Fibroblast of skin of back (primary cell): ENCODE data around the gene IRF1. TPM values are rescaled to one million over a fixed set of nuclear protein-coding genes. Genes with fewer than 3 reads are reported as not detected.
"Not testable (repeated sequence)": the region's sequence is repeated elsewhere in the genome, so short reads cannot be mapped to it uniquely, and the experiment has no call there.

Source experiments
- DNase-seq: peaks from one replicate; pipeline ENCODE4 v3.0.0-alpha.2; 2013
- polyA plus RNA-seq, 2 experiments: library from polyadenylated mRNA; unstranded; fragments of 120-200 nt; gene quantifications; one replicate each; pipeline ENCODE4 v1.2.1, GENCODE V29; 2013; ENCODE audit not compliant: insufficient read length in 2 of 2

Gene IRF1, protein sequence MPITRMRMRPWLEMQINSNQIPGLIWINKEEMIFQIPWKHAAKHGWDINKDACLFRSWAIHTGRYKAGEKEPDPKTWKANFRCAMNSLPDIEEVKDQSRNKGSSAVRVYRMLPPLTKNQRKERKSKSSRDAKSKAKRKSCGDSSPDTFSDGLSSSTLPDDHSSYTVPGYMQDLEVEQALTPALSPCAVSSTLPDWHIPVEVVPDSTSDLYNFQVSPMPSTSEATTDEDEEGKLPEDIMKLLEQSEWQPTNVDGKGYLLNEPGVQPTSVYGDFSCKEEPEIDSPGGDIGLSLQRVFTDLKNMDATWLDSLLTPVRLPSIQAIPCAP
- 22.4 TPM for polyA plus RNA-seq (2013, experiment 1 of 2; ENCODE audit: insufficient read length)
- 8.1 TPM for polyA plus RNA-seq (2013, experiment 2 of 2; ENCODE audit: insufficient read length)

- peak; percentile 97 for DNase-seq
Observed at GRCh38 chr5:132490484-132491367, at the start of gene IRF1. TSS of gene IRF1 (minus strand) at chr5:132490773. CDS start at chr5:132489478, 1,295 bp downstream.

- no peak for DNase-seq
Observed at GRCh38 chr5:132540149-132540548, 49.6 kb upstream of the IRF1 start.

DNA sequence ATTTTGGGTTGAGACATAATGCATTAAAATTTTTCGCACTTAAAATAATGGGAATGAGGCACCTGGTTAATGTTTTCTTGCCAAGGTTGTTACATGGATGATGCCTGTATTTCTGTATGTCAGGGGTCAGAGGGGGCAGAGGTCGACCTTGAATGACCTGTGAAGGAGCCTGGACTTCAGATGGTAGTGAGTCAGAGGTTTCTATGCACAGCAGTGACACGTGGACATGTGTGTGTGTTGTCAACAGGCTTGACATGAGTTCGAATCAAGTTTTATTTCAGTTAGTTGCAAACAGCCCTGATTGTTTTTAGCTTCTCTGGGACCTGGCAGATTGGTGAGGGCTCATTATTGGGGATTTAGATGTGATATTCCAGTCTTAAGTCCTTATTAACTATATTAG is 49.1 kb upstream of the IRF1 start:
- no peak for DNase-seq

- no peak for DNase-seq
Observed at GRCh38 chr5:132530946-132531345, 40.4 kb upstream of the IRF1 start.

- DNase-seq = no peak
Observed at GRCh38 chr5:132528866-132529634, 38.5 kb upstream of the IRF1 start.

- no peak for DNase-seq
Observed at GRCh38 chr5:132528021-132528420, 37.4 kb upstream of the IRF1 start.

DNA sequence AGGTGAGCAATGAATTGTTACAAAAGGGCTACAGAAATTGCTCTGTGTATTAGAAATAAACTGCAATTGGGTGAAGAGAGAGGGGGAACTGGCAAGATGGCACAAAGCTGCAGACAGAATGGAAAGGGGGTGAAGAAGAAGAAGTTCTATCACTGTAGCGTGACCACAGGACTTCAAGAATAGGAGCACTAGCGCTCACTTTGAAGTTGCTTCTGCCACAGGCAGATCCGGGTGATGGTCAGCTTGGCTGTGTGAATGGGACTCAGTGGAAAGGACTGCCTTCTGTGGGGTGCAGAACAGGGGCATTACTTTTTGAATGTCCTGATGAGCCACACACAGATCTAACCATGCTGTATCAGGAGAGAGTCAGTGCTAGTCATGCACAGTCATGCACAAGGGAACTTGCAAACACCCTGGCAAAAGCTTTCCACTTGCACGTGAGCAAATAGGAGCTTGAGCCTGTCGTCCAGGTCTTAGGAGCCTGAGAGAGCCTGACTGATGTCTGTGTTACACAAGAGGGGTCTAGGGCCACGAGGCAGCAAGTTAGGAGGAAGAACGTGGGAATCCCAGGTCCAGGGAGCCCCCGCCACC is 36.5 kb upstream of the IRF1 start:
- no peak for DNase-seq

DNA sequence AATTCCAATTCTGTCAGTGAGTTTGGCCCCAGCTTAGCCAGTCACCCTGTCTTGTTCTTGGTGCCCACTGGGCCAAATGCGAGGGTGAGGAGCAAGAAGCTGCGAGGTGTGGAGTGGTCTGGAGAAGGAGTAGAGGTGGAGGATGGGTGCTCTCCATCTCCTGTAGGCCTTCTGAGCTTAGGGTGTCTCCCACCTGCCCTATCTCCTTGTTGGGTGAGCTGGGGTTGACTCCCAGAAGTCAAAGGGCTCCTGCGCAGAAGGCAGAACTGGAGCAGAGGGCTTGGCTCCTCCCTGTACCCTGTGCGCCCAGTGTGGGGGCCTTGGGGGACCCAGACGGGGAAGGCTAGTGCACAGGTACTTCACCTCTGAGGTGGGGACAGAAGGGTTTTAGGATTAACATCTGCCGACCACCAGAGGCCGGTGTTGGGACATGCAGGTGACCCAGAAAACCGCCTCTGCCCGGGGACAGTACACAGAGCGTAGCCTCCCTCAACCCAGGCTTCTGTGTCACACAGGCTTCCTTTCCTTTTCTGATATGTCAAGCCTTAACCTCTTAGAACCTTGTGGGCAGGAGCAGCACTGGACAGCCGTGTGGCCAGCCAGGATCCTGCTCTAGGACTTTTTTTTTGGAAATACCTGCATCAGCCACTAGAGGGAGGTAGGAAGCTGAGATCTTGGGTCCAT is 35.9 kb upstream of the IRF1 start:
- DNase-seq = peak; percentile 53

- DNase-seq = no peak
Observed at GRCh38 chr5:132525299-132525724, 34.7 kb upstream of the IRF1 start.

GRCh38 chr5:132524877-132525276 is 34.3 kb upstream of the IRF1 start:
- DNase-seq = not testable (repeated sequence)

DNA sequence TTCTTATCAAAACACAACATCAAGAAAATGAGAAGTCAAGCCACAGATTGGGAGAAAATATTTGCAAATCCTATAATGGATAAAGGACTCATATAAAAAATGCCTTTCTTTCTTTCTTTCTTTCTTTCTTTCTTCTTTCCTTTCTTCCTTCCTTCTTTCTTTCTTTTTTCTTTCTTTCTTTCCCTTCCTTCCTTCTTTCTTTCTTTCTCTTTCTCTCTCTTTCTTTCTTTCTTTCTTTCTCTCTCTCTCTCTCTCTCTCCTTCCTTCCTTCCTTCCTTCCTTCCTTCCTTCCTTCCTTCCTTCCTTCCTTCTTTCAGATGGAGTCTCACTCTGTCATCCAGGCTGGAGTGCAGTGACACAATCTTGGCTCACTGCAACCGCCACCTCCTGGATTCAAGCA is 31.5 kb upstream of the IRF1 start:
- not testable (repeated sequence) for DNase-seq

DNA sequence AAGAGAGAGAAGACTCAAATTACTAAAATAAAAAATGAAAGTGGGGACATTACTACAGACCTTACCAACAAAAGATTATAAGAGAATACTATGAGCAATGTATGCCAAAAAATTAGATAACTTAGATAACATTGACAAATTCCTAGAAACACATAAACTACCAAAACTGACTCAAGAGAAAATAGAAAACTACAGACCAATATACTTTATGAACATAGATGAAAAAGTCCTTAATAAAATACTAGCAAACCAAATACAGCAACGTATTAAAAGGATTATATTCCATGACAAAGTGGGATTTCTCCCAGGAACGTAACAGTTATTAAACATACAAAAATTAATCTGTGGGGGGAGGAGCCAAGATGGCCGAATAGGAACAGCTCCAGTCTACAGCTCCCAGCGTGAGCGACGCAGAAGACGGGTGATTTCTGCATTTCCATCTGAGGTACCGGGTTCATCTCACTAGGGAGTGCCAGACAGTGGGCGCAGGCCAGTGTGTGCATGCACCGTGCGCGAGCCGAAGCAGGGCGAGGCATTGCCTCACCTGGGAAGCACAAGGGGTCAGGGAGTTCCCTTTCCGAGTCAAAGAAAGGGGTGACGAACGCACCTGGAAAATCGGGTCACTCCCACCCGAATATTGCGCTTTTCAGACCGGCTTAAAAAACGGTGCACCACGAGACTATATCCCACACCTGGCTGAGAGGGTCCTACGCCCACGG is 23.2 kb upstream of the IRF1 start:
- not testable (repeated sequence) for DNase-seq

- DNase-seq = peak; percentile 85
Observed at GRCh38 chr5:132510076-132510475, 19.5 kb upstream of the IRF1 start.

DNA sequence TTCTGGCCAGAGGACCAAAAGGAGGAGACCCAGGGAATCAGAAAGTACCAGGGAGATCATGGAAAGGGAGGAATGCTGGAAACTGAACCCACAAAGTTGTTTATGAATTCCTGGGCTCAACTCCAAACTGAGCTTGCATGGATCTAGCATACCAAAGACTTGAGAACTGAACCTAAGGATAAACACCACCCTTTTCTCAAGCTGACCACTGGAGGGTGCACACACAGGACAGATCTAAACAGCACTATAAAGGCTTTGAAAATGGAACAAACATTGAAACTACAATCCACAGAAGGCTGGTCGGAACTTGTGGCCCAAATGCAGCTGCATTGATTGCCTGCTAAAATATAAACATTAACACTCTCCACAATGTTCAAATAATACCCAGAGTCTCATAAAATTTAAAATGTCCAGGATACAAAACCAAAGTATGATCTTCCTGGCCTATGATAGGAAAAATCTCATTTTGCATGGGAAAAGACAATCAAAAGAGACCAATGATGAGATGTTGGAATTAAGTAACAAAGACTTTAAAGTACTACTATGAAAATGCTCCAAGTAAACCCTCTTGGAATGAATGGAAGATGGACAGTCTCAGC is 15.6 kb upstream of the IRF1 start:
- peak; percentile 92 for DNase-seq

GRCh38 chr5:132505641-132506040 is 15.1 kb upstream of the IRF1 start:
- peak; percentile 42 for DNase-seq

GRCh38 chr5:132504746-132505145 is 14.2 kb upstream of the IRF1 start:
- DNase-seq = no peak

GRCh38 chr5:132503244-132503643 is 12.7 kb upstream of the IRF1 start:
- no peak for DNase-seq

- DNase-seq = no peak
Observed at GRCh38 chr5:132501961-132502931, 11.7 kb upstream of the IRF1 start.

DNA sequence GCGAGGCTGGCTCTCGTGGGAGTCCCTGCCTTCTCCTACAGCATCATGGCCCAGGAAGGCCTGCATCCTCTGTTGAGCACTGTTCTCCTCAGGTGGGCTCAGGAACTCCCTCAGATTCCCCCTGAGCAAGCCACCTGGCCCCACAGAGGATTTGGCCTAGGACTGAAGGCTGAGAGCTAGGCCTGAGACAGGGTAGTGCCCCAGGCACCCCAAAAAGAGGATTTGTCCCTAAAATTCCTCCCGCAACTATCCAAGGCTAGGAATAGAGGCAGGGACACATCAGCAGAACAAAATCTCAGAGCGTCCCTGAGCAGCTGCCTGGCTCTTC is 11.0 kb upstream of the IRF1 start:
- DNase-seq = no peak
